ENCODE results near the gene NAB2.
"Not testable (repeated sequence)": the region's sequence is repeated elsewhere in the genome, so short reads cannot be mapped to it uniquely, and the experiment has no call there.

NAB2 gene

DNA sequence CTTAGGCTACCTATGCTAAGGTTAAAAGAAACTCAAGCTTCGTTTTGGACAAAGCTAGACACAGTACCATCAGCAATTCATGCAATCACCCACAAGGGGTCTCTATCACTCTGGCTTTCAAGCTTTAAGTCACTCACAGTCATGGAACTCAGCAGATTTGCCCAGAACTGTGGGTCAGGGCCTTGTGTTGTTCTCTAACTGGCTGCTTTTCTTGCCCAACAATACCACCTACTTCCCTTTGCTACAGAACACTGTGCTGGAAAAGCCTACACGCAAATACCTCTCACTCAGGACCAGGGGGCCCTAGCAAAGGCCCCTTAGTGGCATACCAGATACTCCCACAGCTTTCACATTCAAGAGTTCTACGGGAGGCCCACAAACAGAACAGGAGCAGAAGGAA lies 19.4 kb upstream of the NAB2 start:
- DNase-seq (ENCODE audit: low read depth in 2 of 2) = no peak

DNA sequence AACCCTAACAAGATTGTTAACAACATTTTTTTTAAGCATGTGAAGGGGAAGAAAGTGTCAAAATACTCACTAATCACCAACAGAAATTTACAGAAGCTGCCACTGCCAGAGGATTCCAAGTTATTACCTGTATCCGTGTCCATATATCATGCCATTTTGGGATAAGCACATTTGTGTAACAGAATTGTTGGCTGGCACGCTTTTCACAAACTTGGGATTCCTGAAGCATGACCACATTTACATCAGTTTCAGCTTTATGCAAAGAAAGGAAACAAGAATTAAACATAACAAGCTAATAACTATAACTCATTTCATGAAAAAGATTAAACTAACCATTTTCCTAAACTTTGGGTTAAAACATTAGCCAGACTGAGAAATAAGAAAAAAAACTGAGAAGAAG lies 16.3 kb upstream of the NAB2 start:
- DNase-seq (ENCODE audit: low read depth in 2 of 2) = no peak

DNA sequence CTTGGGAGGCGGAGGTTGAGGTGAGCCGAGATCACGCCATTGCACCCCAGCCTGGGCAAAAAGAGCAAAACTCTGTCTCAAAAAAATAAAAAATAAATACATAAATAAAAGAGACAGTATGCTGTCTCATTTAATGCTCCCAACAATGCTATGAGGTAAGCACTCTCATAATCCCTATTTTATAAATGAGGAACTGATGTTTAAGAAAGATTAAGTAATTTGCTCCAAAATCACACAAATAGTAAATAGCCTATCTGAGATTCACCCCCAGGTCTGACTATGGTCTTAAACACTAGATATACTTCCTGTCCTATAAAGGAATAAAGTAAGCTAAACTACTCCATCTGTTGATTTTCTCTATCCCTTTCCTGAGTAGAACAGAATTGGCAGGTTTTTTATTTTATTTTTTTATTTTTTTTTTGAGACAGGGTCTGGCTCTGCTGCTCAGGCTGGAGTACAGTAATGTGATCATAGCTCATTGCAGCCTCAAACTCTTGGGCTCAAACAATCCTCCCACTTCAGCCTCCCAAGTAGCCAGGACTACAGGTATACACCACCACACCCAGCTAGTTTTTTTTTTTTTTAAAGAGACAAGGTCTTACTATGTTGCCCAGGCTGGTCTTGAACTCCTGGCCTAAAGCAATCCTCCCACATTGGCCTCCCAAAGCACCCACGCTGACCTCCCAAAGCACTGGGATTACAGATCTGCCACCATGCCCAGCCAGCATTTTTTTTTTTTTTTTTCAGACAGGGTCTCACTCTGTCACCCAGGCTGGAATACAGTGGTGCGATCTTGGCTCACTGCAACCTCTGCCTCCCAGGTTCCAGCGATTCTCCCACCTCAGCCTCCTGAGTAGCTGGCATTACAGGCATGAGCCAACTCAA lies 15.1 kb upstream of the NAB2 start:
- not testable (repeated sequence) for DNase-seq (ENCODE audit: low read depth in 2 of 2)

DNA sequence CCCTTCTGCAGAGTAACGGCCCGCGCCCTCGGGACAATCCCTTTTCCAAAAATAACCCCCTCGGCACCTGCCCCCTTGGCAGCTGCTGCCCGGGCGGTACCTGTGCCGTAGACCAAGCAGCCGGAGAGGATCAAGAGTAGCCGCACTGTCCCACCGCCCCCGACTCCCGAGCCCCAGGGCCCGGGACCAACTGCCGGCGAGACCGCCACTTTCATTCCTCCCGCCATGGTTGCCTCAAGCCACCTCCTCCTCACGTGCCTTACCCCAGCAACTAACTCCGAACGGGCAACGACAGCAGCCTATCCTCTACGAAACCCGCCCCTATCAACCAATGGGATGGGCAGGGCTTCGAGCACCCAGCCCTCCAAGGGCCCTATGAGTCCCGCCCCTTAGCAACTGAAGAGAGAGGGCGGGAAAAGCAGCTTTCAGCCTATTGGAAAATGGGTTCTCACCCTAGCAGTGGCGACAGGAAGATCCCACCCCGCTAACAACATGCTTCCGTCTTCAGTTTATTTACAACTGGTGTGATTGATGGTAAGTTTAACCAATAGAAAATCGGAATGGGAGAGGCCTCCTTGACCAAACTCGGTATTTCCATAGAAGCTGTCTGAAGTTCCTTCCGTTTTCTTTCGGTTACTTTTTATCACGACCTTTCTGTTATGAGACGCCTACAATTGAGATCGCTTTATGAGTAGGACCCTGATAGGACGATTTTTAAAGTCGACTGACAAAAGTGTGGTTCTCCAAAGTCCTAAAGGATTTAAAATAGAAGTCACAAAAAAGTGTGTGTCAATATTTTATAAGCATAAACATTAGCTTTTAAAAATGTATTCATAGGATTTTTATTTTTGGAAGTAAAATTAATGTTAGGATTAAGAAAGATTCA lies 10.2 kb upstream of the NAB2 start, which contains the start of gene NEMP1:
Gene NEMP1 (minus strand): TSS at position 273 of the 886 bp plus-strand sequence. CDS start 46 bp downstream, at position 227.
- peak; percentile 81 to 86 for DNase-seq (ENCODE audit: low read depth in 2 of 2)

DNA sequence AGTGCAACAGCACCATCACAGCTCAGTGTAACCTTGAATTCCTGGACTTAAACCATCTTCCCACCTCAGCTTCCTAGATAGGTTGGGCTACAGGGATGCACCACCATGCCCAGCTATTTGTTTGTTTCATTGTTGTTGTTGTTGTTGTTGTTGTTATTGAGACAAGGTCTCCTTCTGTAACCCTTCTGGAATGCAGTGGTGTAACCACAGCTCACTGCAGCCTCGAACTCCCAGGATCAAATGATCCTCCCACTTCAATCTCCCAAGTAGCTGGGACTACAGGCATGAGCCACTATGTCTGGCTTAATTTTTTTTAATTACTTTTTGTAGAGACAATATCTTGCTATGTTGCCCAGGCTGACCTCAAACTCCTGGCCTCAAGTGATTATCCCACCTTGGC lies 9.1 kb upstream of the NAB2 start:
- DNase-seq (ENCODE audit: low read depth in 2 of 2) = no peak

DNA sequence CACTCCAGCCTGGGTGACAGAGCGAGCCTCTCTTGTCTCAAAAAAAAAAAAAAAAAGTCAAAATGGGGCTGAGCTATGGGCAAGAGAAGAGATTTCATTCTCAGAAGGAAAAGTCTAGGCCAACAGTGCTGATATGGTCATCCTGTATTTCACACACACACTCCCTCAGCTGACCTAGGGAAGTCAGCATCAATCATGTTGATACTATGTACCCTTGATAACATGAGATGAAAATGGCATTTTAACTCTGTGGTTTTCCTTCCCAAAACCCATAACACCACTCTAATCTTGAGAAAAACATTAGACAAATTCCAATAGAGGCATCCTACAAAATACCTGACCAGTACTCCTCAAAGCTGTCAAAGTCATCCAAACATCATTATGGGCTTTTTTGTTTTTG lies 8.1 kb upstream of the NAB2 start:
- DNase-seq (ENCODE audit: low read depth in 2 of 2) = no peak

DNA sequence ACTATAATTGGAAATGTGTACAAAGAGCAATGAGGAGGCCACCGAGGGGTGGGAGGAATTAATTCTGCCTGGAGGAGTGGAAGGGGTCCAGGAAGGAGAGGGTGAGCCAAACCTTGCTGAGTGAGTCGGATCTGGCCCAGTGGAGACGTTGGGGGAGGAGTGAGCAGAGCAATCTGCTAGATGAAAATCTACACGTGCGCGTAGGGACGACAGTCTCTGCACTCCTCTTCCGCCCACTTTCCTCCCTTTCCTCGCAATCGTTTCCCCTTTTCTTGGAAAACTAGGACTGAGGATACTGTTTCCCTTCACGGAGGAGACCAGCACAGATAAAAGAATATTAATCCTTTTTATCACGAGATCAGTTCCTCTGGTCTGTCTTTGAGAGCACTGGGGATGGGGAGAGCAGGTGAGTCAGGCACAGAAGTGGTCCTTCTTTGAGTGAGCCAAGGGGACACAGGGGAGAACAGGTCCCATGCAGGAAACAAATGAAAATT lies 2.9 kb upstream of the NAB2 start:
- no peak for DNase-seq (ENCODE audit: low read depth in 2 of 2)

DNA sequence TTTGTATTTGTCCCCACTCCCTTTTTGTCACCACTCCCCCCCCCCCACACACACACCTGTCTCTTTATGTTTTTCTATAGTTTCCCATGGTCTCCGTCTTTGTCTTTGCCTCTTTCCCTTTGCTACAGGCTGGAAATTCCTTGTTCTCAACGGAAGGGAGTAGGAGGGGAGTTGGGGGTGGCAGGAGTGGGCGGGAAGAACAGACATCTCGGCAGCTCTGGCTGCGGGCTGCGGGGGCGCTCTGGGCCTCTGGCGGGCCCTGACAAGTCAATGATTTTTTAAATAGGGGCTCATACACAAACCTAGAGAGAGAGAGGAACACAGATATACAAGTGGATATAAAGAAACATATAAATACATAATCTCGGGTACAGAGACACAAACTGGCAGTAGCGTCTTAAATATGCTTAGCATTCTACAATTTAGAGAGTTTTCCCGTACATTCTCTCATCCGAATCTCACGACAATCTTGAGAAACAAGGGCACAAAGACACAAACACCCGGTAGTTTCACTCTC lies 2.4 kb upstream of the NAB2 start:
- DNase-seq (ENCODE audit: low read depth in 2 of 2) = no peak

DNA sequence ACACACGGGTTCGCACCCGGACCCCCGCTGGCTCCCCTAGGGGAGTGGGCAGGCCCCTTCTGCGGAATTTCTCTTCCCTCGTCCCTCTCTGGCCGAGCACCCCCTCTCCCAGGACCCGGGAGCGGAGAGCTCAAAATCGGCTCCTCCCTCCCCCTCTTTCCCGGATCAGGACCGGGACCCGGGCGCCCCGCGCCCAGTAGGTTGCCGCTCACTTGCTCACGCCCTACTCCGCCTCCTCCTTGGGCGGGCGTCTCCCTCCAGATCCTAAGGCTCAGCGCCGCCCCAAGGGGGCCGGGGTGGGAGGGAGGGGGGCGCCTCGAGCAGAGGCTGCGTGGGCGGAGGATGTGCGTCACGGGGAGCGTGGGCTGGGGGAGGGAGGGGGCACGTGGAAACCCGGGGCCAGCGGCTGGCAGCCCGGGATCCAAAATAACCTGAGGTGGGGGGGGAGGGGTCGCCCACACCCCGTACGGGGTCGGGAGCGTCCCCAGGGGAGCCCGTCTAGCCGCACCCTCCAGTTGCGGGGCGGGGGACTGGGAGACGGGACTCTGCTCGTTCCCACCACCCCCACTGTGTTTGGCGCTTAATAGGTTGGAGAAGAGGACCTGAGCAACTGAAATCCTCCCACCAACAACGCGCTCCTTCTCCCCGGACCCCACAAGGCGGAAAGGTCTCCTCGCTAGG lies 1.8 kb upstream of the NAB2 start:
- DNase-seq (ENCODE audit: low read depth in 2 of 2) = peak; percentile 90 to 96

DNA sequence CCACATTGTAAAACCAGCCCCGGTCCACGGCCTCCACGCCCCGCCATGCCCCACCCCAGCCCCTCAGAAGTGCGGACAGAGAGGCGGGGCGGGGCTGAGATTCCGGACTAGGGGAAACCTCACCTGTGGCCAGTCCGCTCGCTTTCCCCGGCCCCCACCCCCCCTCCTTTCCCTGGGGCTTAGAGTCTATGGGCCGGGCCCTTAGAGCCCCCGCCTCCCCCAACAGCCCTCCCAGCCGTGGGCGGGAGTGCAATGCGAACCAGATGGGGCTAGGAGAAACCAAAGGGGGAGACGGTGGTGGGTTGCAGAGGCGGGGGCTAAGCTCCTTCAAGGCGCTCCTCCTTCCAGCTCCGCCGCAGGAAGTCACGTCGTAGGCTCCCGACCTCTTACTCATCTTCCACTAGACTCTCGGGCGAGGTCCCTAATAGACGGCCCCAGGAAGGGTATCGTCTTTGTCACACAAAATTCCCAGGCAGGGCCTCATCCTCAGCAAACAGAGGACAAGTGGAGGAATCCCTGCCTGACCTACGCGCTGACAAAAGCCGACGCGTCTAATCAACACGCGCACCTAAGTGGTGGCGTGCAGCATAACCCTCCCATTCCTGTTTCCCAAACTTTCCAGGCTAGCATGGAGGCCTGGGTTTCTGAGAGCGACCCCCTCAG lies 1.1 kb upstream of the NAB2 start:
- peak; percentile 41 to 69 for DNase-seq (ENCODE audit: low read depth in 2 of 2)

DNA sequence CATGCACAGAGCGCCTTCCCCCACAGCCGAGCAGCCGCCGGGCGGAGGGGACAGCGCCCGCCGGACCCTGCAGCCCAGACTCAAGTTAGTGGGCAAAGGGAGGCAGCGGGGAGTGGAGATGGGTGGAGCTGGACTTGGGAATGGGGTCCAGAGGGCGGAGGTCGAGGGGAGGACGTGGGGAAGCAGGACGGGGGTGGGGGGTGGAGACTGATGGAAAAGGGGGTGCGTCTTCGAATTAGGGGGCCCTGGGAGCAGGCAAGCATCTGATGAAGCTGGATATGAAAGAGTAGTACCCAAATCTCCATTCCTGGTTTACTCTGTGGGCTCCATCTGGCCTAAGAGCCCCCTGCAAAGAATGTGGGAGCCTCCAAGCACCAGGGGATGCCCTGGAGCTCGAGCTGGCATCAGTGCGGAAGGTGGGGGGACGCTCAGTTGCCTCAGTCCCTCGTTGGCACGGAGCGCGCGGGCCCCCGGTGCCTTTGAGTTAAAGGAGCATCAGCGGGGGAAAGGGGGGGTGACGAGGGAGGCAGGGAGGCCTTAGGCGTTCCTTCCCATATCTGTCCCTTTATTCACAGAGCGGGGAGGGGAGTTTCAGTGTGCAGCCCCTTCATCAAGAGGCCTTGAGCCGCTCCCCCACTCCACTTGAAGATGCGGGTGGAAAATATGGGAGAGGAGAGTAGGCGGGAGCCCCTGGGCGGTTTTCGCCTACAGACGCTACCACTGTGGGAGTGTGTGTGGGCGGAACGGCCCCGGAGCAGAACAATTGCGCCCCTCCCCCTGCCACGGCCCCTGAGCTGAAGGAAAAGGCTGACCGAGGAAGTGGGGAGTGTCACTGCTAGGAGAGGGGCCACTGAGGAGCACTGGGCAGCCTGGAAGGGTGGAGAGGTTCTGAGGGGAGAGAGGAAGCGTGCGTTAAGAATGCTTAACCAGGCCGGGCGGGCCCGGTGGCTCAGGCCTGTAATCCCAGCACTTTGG lies 644 bp downstream of the NAB2 start:
- no peak for DNase-seq (ENCODE audit: low read depth in 2 of 2)

DNA sequence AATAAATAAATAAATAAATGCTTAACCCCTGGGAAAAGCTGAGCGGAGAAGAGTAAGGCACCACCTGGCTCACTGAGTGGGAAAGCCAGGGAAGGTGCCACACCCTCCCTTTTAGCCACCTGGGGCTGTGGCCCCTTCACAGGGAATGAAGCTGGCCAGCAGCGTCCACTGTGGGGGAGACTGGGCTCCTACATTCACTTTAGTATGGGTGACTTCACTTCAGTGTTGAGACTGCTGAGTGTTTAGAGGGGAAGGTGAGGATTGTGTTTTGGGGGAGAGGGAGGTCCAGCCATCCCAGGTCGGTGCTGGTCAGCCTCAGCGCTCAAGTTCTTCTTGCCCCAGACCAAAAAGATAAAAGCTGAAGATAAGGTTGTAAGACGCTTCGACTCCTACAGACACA lies 1.6 kb downstream of the NAB2 start:
- DNase-seq (ENCODE audit: low read depth in 2 of 2) = no peak

DNA sequence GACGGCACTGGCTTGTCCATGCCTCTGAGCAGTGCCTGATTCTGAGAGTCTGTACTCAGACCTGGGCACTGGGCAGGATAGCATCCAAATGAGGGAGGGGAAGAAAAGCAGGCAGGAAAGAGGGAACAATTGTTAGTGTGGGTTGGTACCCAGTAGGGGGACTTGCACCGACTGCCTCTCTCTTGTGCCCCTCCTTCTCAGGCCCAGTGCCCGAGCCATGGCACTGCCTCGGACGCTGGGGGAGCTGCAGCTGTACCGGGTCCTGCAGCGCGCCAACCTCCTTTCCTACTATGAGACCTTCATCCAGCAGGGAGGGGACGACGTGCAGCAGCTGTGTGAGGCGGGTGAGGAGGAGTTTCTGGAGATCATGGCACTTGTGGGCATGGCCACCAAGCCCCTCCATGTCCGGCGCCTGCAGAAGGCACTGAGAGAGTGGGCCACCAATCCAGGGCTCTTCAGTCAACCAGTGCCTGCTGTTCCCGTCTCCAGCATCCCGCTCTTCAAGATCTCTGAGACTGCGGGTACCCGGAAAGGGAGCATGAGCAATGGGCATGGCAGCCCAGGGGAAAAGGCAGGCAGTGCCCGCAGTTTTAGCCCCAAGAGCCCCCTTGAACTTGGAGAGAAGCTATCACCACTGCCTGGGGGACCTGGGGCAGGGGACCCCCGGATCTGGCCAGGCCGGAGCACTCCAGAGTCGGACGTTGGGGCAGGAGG lies 2.2 kb downstream of the NAB2 start:
- DNase-seq (ENCODE audit: low read depth in 2 of 2) = no peak

DNA sequence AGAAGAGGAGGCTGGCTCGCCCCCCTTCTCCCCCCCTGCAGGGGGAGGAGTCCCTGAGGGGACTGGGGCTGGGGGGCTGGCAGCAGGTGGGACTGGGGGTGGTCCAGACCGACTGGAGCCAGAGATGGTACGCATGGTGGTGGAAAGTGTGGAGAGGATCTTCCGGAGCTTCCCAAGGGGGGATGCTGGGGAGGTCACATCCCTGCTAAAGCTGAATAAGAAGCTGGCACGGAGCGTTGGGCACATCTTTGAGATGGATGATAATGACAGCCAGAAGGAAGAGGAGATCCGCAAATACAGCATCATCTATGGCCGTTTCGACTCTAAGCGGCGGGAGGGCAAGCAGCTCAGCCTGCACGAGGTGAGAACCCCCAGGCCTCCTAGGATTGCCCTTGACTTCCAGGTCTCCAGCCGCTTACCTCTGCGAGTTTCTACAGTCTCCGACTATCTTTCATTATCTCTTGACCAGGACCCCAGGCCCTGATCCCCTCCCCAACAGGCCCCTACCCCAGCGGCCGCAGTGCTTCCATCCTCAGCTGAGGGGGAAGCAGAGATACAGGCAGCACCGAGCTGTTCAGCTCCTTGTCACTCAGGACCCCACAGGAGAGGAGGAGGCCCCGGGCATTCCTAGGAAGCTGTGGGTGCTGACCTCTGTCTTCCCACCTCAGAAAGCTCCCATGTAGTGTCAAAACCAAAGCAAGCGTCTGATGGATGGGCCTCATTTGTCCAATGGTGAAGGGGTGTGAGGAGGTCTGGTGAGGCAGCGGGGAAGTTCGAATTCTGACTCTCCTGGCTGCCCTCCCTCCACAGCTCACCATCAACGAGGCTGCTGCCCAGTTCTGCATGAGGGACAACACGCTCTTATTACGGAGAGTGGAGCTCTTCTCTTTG lies 3.0 kb downstream of the NAB2 start:
- DNase-seq (ENCODE audit: low read depth in 2 of 2) = no peak

DNA sequence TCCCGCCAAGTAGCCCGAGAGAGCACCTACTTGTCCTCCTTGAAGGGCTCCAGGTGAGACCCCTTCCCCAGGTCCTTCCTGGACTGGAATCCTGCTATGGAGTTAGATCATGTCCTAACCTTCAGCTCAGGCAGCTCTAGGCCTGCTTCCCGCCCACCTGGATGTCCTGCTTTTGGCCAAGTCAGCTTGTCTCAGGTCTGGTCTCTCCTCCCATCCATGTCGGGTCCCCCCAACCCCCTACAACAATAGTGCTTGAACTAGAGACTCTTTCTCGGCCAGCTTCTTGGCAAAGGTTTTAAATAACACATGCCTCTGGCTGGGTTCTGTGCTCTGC lies 3.6 kb downstream of the NAB2 start:
- DNase-seq (ENCODE audit: low read depth in 2 of 2) = no peak

DNA sequence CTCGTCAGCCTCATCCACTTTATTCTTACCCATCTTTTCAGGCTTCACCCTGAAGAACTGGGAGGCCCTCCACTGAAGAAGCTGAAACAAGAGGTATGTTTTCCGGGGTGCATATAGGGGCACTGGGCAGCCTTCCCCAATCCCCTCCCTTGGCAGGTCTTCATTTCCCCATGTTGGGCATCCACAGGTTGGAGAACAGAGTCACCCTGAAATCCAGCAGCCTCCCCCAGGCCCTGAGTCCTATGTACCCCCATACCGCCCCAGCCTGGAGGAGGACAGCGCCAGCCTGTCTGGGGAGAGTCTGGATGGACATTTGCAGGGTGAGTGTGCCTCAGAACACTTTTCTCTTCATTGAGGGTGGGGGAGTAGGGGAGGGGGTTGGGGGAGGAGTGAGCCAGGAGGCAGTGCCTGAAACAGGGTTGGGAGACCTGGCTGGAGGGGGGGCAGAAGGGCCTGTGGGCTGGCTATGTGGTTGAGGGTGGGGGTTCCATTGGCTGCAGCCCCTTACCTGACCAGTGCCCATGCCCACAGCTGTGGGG lies 4.0 kb downstream of the NAB2 start:
- DNase-seq (ENCODE audit: low read depth in 2 of 2) = no peak

DNA sequence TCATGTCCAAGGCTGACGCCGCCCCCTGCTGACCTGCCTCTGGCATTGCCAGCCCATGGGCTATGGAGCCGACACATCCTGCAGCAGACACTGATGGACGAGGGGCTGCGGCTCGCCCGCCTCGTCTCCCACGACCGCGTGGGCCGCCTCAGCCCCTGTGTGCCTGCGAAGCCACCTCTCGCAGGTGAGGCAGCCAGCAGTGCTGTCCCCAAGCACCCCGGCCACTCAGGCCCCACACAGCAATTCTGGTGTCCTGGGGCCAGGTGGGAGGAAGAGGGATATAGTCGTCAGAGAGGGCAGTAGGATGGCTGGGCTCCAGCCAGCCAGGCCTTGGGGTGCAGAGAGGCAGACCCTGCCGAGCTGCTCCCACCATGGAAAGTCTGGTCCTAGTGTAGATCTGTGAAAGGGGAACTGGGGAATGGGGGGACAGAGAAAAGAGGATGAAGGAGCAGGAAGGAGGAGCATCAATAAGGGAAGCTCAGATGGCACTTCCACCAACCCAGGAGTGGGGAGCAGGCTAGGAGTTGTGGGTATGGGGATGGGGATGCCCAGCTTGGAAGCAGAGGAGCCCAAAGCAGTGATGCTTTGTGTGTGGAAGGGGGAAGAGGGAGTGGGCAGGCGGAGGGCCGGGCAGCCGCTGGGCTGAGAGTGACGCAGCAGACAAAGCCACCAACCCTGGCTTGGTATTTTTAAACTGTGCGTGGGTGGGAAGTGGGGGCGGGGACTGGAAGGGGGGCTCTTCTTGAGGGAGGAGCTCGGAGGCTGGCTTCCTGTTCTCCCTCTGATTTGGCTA lies 4.7 kb downstream of the NAB2 start:
- peak; percentile 42 to 53 for DNase-seq (ENCODE audit: low read depth in 2 of 2)
